ENCODE measurements around the gene PALM2AKAP2.

Gene PALM2AKAP2

GRCh38 chr9:109769250-109769649 lies 10.7 kb upstream of the PALM2AKAP2 start:
- no peak for DNase-seq (ENCODE audit: low read depth, low spot score)

GRCh38 chr9:109770101-109770500 lies 9.9 kb upstream of the PALM2AKAP2 start:
- H3K4me3 ChIP-seq (ENCODE audit: low read length): no peak overlapping the region
- no peak for DNase-seq (ENCODE audit: low read depth, low spot score)

More at GRCh38 chr9:109769250-109769649, 10.7 kb upstream of the PALM2AKAP2 start:
- H3K4me3 ChIP-seq (ENCODE audit: low read length): no peak overlapping the region

- H3K4me3 ChIP-seq (ENCODE audit: low read length): no peak overlapping the region
Measured at GRCh38 chr9:109771087-109771486, 8.9 kb upstream of the PALM2AKAP2 start.

GRCh38 chr9:109771796-109772531 lies 8.0 kb upstream of the PALM2AKAP2 start:
- no peak for DNase-seq (ENCODE audit: low read depth, low spot score)
- no peak overlapping the region for H3K4me3 ChIP-seq (ENCODE audit: low read length)

More at GRCh38 chr9:109771087-109771486, 8.9 kb upstream of the PALM2AKAP2 start:
- DNase-seq (ENCODE audit: low read depth, low spot score): no peak

GRCh38 chr9:109775516-109775915 lies 4.5 kb upstream of the PALM2AKAP2 start:
- no peak for DNase-seq (ENCODE audit: low read depth, low spot score)
- no peak overlapping the region for H3K4me3 ChIP-seq (ENCODE audit: low read length)

- H3K4me3 ChIP-seq (ENCODE audit: low read length): no peak overlapping the region
- no peak for DNase-seq (ENCODE audit: low read depth, low spot score)
Measured at GRCh38 chr9:109776391-109776790, 3.6 kb upstream of the PALM2AKAP2 start.

- no peak for DNase-seq (ENCODE audit: low read depth, low spot score)
- H3K4me3 ChIP-seq (ENCODE audit: low read length): no peak overlapping the region
Measured at GRCh38 chr9:109780453-109781033, 545 bp downstream of the PALM2AKAP2 start.

GRCh38 chr9:109781086-109781485 lies 1.1 kb downstream of the PALM2AKAP2 start:
- DNase-seq (ENCODE audit: low read depth, low spot score): no peak
- H3K4me3 ChIP-seq (ENCODE audit: low read length): no peak overlapping the region

GRCh38 chr9:109781541-109782197 lies 1.7 kb downstream of the PALM2AKAP2 start:
- DNase-seq (ENCODE audit: low read depth, low spot score): no peak
- no peak overlapping the region for H3K4me3 ChIP-seq (ENCODE audit: low read length)

GRCh38 chr9:109787735-109788134 lies 7.7 kb downstream of the PALM2AKAP2 start:
- DNase-seq (ENCODE audit: low read depth, low spot score): no peak

GRCh38 chr9:109789556-109789955 lies 9.6 kb downstream of the PALM2AKAP2 start:
- DNase-seq (ENCODE audit: low read depth, low spot score): no peak

More at GRCh38 chr9:109787735-109788134, 7.7 kb downstream of the PALM2AKAP2 start:
- H3K4me3 ChIP-seq (ENCODE audit: low read length): no peak overlapping the region

GRCh38 chr9:109789971-109790370 lies 10.0 kb downstream of the PALM2AKAP2 start:
- H3K4me3 ChIP-seq (ENCODE audit: low read length): no peak overlapping the region

More at GRCh38 chr9:109789556-109789955, 9.6 kb downstream of the PALM2AKAP2 start:
- H3K4me3 ChIP-seq (ENCODE audit: low read length): no peak overlapping the region

GRCh38 chr9:109791003-109791677 lies 11.1 kb downstream of the PALM2AKAP2 start:
- no peak for DNase-seq (ENCODE audit: low read depth, low spot score)
- no peak overlapping the region for H3K4me3 ChIP-seq (ENCODE audit: low read length)

More at GRCh38 chr9:109789971-109790370, 10.0 kb downstream of the PALM2AKAP2 start:
- no peak for DNase-seq (ENCODE audit: low read depth, low spot score)

- no peak for DNase-seq (ENCODE audit: low read depth, low spot score)
- no peak overlapping the region for H3K4me3 ChIP-seq (ENCODE audit: low read length)
Measured at GRCh38 chr9:109791747-109792146, 11.7 kb downstream of the PALM2AKAP2 start.

- no peak for DNase-seq (ENCODE audit: low read depth, low spot score)
- no peak overlapping the region for H3K4me3 ChIP-seq (ENCODE audit: low read length)
Measured at GRCh38 chr9:109792951-109793546, 13.1 kb downstream of the PALM2AKAP2 start.

- no peak for DNase-seq (ENCODE audit: low read depth, low spot score)
Measured at GRCh38 chr9:109793921-109794320, 13.9 kb downstream of the PALM2AKAP2 start.

GRCh38 chr9:109794361-109795012 lies 14.5 kb downstream of the PALM2AKAP2 start:
- no peak for DNase-seq (ENCODE audit: low read depth, low spot score)
- H3K4me3 ChIP-seq (ENCODE audit: low read length): no peak overlapping the region

More at GRCh38 chr9:109793921-109794320, 13.9 kb downstream of the PALM2AKAP2 start:
- H3K4me3 ChIP-seq (ENCODE audit: low read length): no peak overlapping the region

GRCh38 chr9:109795613-109796012 lies 15.6 kb downstream of the PALM2AKAP2 start:
- no peak overlapping the region for H3K4me3 ChIP-seq (ENCODE audit: low read length)
- no peak for DNase-seq (ENCODE audit: low read depth, low spot score)

GRCh38 chr9:109796078-109796477 lies 16.1 kb downstream of the PALM2AKAP2 start:
- H3K4me3 ChIP-seq (ENCODE audit: low read length): no peak overlapping the region
- DNase-seq (ENCODE audit: low read depth, low spot score): no peak
